H1 (cell line): ENCODE results near the gene PFN3. TPM values are rescaled to one million over a fixed set of nuclear protein-coding genes. Genes with fewer than 3 reads are reported as not detected.

ENCODE experiments used
- CTCF ChIA-PET: fragments of 300-600 bp; sonication (Branson Sonifier 250); formaldehyde crosslinking; loops from one replicate; lab custom pipeline; 2021; ENCODE audit not compliant: partially characterized antibody; lab: Charles Lee
- POLR2A ChIA-PET: fragments of 300-600 bp; sonication (Branson Sonifier 250); formaldehyde crosslinking; loops from one replicate; lab custom pipeline; 2021; ENCODE audit warnings: inconsistent platforms; ENCODE audit not compliant: partially characterized antibody; lab: Charles Lee
- DNase-seq, 2 experiments: peaks; one replicate each; pipeline versions ENCODE4 v3.0.0 to v3.0.0-alpha.2; 2010 to 2022; ENCODE audit warnings: low spot score in 2 of 2, low read depth in 1 of 2, mixed read lengths in 1 of 2
- FAIRE-seq: peaks from 2 replicates; lab custom pipeline; 2011; peaks lifted over from hg19 to GRCh38; lab: Jason Lieb, UNC
- H2AFZ ChIP-seq: 2 replicates; pipeline ENCODE4 v1.8.1; 2012; ENCODE audit warnings: low read length, inconsistent platforms
- H2AK5ac ChIP-seq: 2 replicates; pipeline ENCODE4 v1.6.1; 2013; ENCODE audit warnings: low read depth, low read length
- H2BK120ac ChIP-seq: replicated peaks from 2 replicates; pipeline ENCODE3; 2013; ENCODE audit warnings: low read depth, low read length, inconsistent platforms
- H2BK12ac ChIP-seq: 2 replicates; pipeline ENCODE4 v1.6.1; 2013; ENCODE audit warnings: low read depth, low read length
- H2BK15ac ChIP-seq: 2 replicates; pipeline ENCODE4 v1.6.1; 2013; ENCODE audit warnings: low read length
- H2BK20ac ChIP-seq: 2 replicates; pipeline ENCODE4 v1.6.1; 2013; ENCODE audit warnings: low read length
- H2BK5ac ChIP-seq: 2 replicates; pipeline ENCODE4 v1.6.1; 2013; ENCODE audit warnings: low read depth, low read length
- H3K14ac ChIP-seq: 2 replicates; pipeline ENCODE4 v1.6.1; 2013; ENCODE audit warnings: inconsistent platforms; ENCODE audit not compliant: insufficient read length
- H3K18ac ChIP-seq: 2 replicates; pipeline ENCODE4 v1.6.1; 2013; ENCODE audit warnings: low read length; ENCODE audit errors: extremely low read depth
- H3K23ac ChIP-seq: 2 replicates; pipeline ENCODE4 v1.6.1; 2013; ENCODE audit warnings: inconsistent platforms; ENCODE audit not compliant: insufficient read length
- H3K23me2 ChIP-seq: 2 replicates; pipeline ENCODE4 v1.6.1; 2013; ENCODE audit warnings: low read depth, low read length
- H3K27ac ChIP-seq: 2 replicates; pipeline ENCODE4 v1.6.1; 2011; ENCODE audit warnings: low read depth, low read length, inconsistent platforms
- H3K27me3 ChIP-seq, 4 experiments: replicated peaks in 1 of 4; 1 replicate in 1 of 4; 2 replicates in 3 of 4; pipeline versions ENCODE4 v1.6.1 to v1.8.1; 2011 to 2013; ENCODE audit warnings: low read length in 3 of 4, mild to moderate bottlenecking in 3 of 4, inconsistent platforms in 2 of 4, mixed read lengths in 2 of 4, moderate library complexity in 1 of 4; ENCODE audit not compliant: control insufficient read depth in 3 of 4, insufficient read depth in 3 of 4; ENCODE audit errors: extremely low read depth in 1 of 4
- H3K36me3 ChIP-seq, 4 experiments: 2 replicates each; pipeline versions ENCODE4 v1.6.1 to v1.8.1; 2011 to 2013; ENCODE audit warnings: mild to moderate bottlenecking in 4 of 4, low read length in 3 of 4, moderate library complexity in 2 of 4, control low read depth in 1 of 4, inconsistent platforms in 1 of 4; ENCODE audit not compliant: insufficient read depth in 4 of 4, control insufficient read depth in 2 of 4
- H3K4ac ChIP-seq: replicated peaks from 2 replicates; pipeline ENCODE3; 2013; ENCODE audit warnings: low read length, low read depth, mixed read lengths, inconsistent platforms; ENCODE audit not compliant: insufficient read length
- H3K4me1 ChIP-seq, 4 experiments: replicated peaks in 1 of 4; 1 replicate in 1 of 4; 2 replicates in 3 of 4; pipeline versions ENCODE4 v1.6.1 to v1.8.1; 2011 to 2013; ENCODE audit warnings: low read length in 3 of 4, inconsistent platforms in 2 of 4, mixed read lengths in 1 of 4; ENCODE audit not compliant: insufficient read depth in 4 of 4, control insufficient read depth in 3 of 4
- H3K4me2 ChIP-seq, 2 experiments: 2 replicates each; pipeline versions ENCODE4 v1.6.1 to v1.8.1; 2011 to 2013; ENCODE audit warnings: low read depth in 2 of 2, low read length in 2 of 2, control low read depth in 1 of 2, inconsistent platforms in 1 of 2, mild to moderate bottlenecking in 1 of 2; ENCODE audit not compliant: insufficient read depth in 1 of 2
- H3K4me3 ChIP-seq, 4 experiments: fragments of 200-600, 300-600 bp in 1 of 4; sonication (generic), shearing (Covaris generic), sonication (Bioruptor Twin) in 1 of 4; 2 replicates each; pipeline versions ENCODE4 v1.5.1 to v1.8.1; 2011 to 2016; ENCODE audit warnings: low read length in 4 of 4, low read depth in 3 of 4, control low read depth in 2 of 4, inconsistent platforms in 2 of 4, mild to moderate bottlenecking in 2 of 4, mixed read lengths in 1 of 4, moderate library complexity in 1 of 4; ENCODE audit not compliant: insufficient read depth in 2 of 4; ENCODE audit errors: extremely low read depth in 1 of 4
- H3K56ac ChIP-seq: replicated peaks from 2 replicates; pipeline ENCODE3; 2013; ENCODE audit warnings: low read depth, mild to moderate bottlenecking, mixed read lengths, low read length, inconsistent platforms; ENCODE audit not compliant: insufficient read length
- H3K79me1 ChIP-seq: 2 replicates; pipeline ENCODE4 v1.6.1; 2013; ENCODE audit warnings: low read depth, low read length, control low read depth
- H3K79me2 ChIP-seq, 2 experiments: 2 replicates each; pipeline versions ENCODE4 v1.6.1 to v1.8.1; 2012 to 2013; ENCODE audit warnings: low read length in 2 of 2, mild to moderate bottlenecking in 2 of 2, inconsistent platforms in 1 of 2; ENCODE audit not compliant: insufficient read depth in 2 of 2, control insufficient read depth in 1 of 2
- H3K9ac ChIP-seq, 4 experiments: replicated peaks in 1 of 4; 1 replicate in 1 of 4; 2 replicates in 3 of 4; pipeline versions ENCODE4 v1.6.1 to v1.8.1; 2011 to 2013; ENCODE audit warnings: low read depth in 3 of 4, low read length in 3 of 4, control low read depth in 2 of 4, mild to moderate bottlenecking in 2 of 4, moderate library complexity in 2 of 4, inconsistent platforms in 1 of 4; ENCODE audit errors: extremely low read depth in 1 of 4
- H3K9me3 ChIP-seq, 2 experiments: 2 replicates each; pipeline versions ENCODE4 v1.6.1 to v1.8.1; 2012 to 2013; ENCODE audit warnings: mild to moderate bottlenecking in 2 of 2, moderate library complexity in 2 of 2, control low read depth in 1 of 2, inconsistent platforms in 1 of 2, low read depth in 1 of 2, low read length in 1 of 2, mixed read lengths in 1 of 2; ENCODE audit not compliant: insufficient read depth in 2 of 2
- H4K20me1 ChIP-seq, 2 experiments: replicated peaks in 1 of 2; 2 replicates each; pipeline versions ENCODE3 to v1.8.1; 2011 to 2013; ENCODE audit warnings: inconsistent platforms in 2 of 2, low read length in 2 of 2, mild to moderate bottlenecking in 1 of 2; ENCODE audit not compliant: insufficient read depth in 2 of 2, control insufficient read depth in 1 of 2
- H4K5ac ChIP-seq: 2 replicates; pipeline ENCODE4 v1.6.1; 2013; ENCODE audit warnings: low read length, low read depth, mixed read lengths, inconsistent platforms; ENCODE audit not compliant: insufficient read length
- H4K8ac ChIP-seq: 2 replicates; pipeline ENCODE4 v1.8.0; 2013; ENCODE audit warnings: mild to moderate bottlenecking, moderate library complexity, low read length, inconsistent platforms; ENCODE audit not compliant: insufficient read depth; ENCODE audit errors: extremely low read depth
- H4K91ac ChIP-seq: replicated peaks from 2 replicates; pipeline ENCODE3; 2013; ENCODE audit warnings: low read length, mixed read lengths, inconsistent platforms; ENCODE audit not compliant: insufficient read length
- CHD2 ChIP-seq: IDR thresholded peaks from 2 replicates; pipeline ENCODE4 v1.6.1; 2012; ENCODE audit warnings: low read length, improper control_type of control experiment
- CTBP2 ChIP-seq: IDR thresholded peaks from 2 replicates; pipeline ENCODE4 v1.7.0; 2011; ENCODE audit warnings: borderline replicate concordance, mild to moderate bottlenecking, moderate library complexity, mixed read lengths, low read length; ENCODE audit not compliant: insufficient read depth, insufficient read length
- WGBS, 2 experiments: shearing (Covaris generic) in 1 of 2; methylation state at CpG; one replicate each; pipeline versions ENCODE4 v1.1.6 to v1.1.7; 2013 to 2015; ENCODE audit warnings: low lambda C conversion rate in 2 of 2, mixed read lengths in 2 of 2, inconsistent platforms in 1 of 2, low coverage in 1 of 2, missing lambda C conversion rate in 1 of 2; ENCODE audit not compliant: insufficient replicate concordance in 2 of 2, insufficient coverage in 1 of 2, insufficient read length in 1 of 2; ENCODE audit errors: extremely low coverage in 1 of 2, missing lambda C conversion rate in 1 of 2; 5-methylcytosine and 5-hydroxymethylcytosine counted together
- polyA plus RNA-seq, 7 experiments: library from polyadenylated mRNA; depleted of rRNA in 3 of 7; stranded (reverse) in 5 of 7; unstranded in 2 of 7; fragments of >200 nt in 5 of 7; fragments of 200-250 nt in 2 of 7; gene quantifications; 1 replicate in 5 of 7; 2 replicates in 1 of 7; 4 replicates in 1 of 7; pipeline versions ENCODE4 v1.2.1 to v1.2.3, GENCODE V29; 2011 to 2013; ENCODE audit warnings: missing spikeins in 2 of 7, mixed read lengths in 2 of 7
- total RNA-seq: library from RNA; stranded (reverse); fragmentation: NEBNext Ultra II Directional; extraction: Animal tissue kit (Norgen Biotek cat#: 25700); gene quantifications from 2 replicates; pipeline ENCODE4 v1.2.1, GENCODE V29; 2021

The PFN3 gene
- total and polyA plus RNA-seq, 2 of the 8 experiments (the other 6 are each of a cell fraction or from before 2014, with no cell fraction given): not detected

GRCh38 chr5:177421062-177421798, 20.8 kb upstream of the PFN3 start:
- Histone ChIP-seq H4K8ac (no peak overlapping the region), H3K18ac (no peak overlapping the region), H3K9ac (no peak overlapping the region), H3K4me2 (no peak overlapping the region), H3K27ac (no peak overlapping the region), H3K56ac (no peak overlapping the region), H3K4me3 (no peak overlapping the region), H2BK20ac (no peak overlapping the region), H2AFZ (no peak overlapping the region), H3K23ac (no peak overlapping the region), H3K27me3 (no peaks in the 10 kb centered on the region), H2BK5ac (no peak overlapping the region)
- no peak for DNase-seq
- no peak for TF ChIP-seq CTBP2
- TF ChIP-seq CHD2: no peak
- TF ChIP-seq, all 59 proteins: peak for 0
- FAIRE-seq: no peak
- H2BK12ac ChIP-seq: no peak overlapping the region
- H3K4me1 ChIP-seq: peaks cover 0 to 4% (median 0%) of the 10 kb centered on the region in 4 experiments; a peak in 2 of 7 replicates
- H3K9me3 ChIP-seq: no peaks in the 10 kb centered on the region
- H4K91ac ChIP-seq: no peak overlapping the region
- peaks cover 5% of the 10 kb centered on the region for H3K23me2 ChIP-seq
- no peak overlapping the region for H2BK120ac ChIP-seq
- no peaks in the 10 kb centered on the region for H4K20me1 ChIP-seq
- 93% methylated on average over 6 of the region's 6 CpGs; no CpG with 5 or more reads in 1 of the 2 experiments for WGBS, 2 experiments
- no peaks in the 10 kb centered on the region for H3K36me3 ChIP-seq
- no peaks in the 10 kb centered on the region for H3K79me2 ChIP-seq
- H3K4ac ChIP-seq: no peak overlapping the region
- ChIA-PET POLR2A (interaction anchor here (1.0 to 24.2 kb wide), 4 partner anchors 8 to 56 kb away, joined by 3 to 460 read pairs (median 3); partner anchors contain the start of gene PRR7), CTCF (interaction anchor here (0.6 to 7.1 kb wide), 8 partner anchors 12 to 43 kb away, joined by 3 to 57 read pairs (median 6); partner anchors contain the start of genes F12 and PFN3)
- no peak overlapping the region for H2AK5ac ChIP-seq
- no peaks in the 10 kb centered on the region for H3K79me1 ChIP-seq
- no peak overlapping the region for H4K5ac ChIP-seq
- H2BK15ac ChIP-seq: no peak overlapping the region
- no peak overlapping the region for H3K14ac ChIP-seq
